Activated CD8-positive, alpha-beta memory T cell treated with anti-CD3 and anti-CD28 coated beads, Interleukin-2, amount 10 ng/mL, durations not matched to agents 7 days and 5 days (primary cell): Measurements from ENCODE around the gene GPR4. TPM values are rescaled to one million over a fixed set of nuclear protein-coding genes. Genes with fewer than 3 reads are reported as not detected.

Experiments
- ATAC-seq: fragments of 150-1000 bp; cut with Tn5 transposase; one replicate; pipeline ENCODE4 v1.10.0; 2021; ENCODE audit warnings: moderate library complexity
- CTCF ChIA-PET: fragments of 350-600 bp; sonication (Branson Sonifier 250); formaldehyde crosslinking; loops from one replicate; lab custom pipeline; 2021; ENCODE audit warnings: antibody characterized with exemption; lab: Charles Lee
- DNase-seq: peaks from one replicate; pipeline ENCODE4 v3.0.0-alpha.2; 2020
- H3K27ac Mint-ChIP-seq: one replicate; pipeline ENCODE4 v1.8.0; 2021; ENCODE audit warnings: mild to moderate bottlenecking, mixed read lengths
- H3K27me3 Mint-ChIP-seq: one replicate; pipeline ENCODE4 v1.8.0; 2021; ENCODE audit warnings: mixed read lengths
- H3K36me3 Mint-ChIP-seq: one replicate; pipeline ENCODE4 v1.8.0; 2021; ENCODE audit warnings: mild to moderate bottlenecking, mixed read lengths
- H3K4me1 Mint-ChIP-seq: one replicate; pipeline ENCODE4 v1.8.0; 2021; ENCODE audit warnings: mixed read lengths
- H3K4me3 Mint-ChIP-seq: one replicate; pipeline ENCODE4 v1.8.0; 2021; ENCODE audit warnings: mild to moderate bottlenecking, moderate library complexity, mixed read lengths
- H3K9me3 Mint-ChIP-seq: one replicate; pipeline ENCODE4 v1.8.0; 2022; ENCODE audit warnings: low read depth, mixed read lengths
- total RNA-seq, 2 experiments: library from RNA; stranded (reverse); gene quantifications; one replicate each; pipeline ENCODE4 v1.2.3, GENCODE V29; 2021

The GPR4 gene
- total RNA-seq, 2 experiments from 2014 or later: not detected

DNA sequence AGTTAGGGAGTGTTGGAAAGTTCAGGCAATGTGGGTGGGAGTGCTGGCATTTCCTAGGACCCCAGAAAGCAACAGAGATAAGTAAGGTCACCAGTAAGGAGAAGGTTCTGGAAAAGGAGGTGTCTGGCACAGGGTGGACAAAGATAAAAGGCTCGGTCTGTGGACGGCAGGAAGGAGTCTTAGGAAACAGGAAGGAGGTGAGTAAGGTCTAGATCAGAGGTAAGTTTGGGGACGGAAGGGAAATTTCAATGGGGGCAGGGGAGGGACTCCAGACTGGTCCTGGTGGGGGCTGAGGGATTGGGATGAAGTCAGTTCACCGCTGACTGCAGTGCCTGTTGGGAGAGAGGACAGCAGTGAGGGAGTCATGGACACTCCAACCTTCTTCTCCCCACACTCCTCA, 9.6 kb downstream of the GPR4 start:
- no peaks in the 10 kb centered on the region for H3K36me3 Mint-ChIP-seq
- H3K9me3 Mint-ChIP-seq: no peaks in the 10 kb centered on the region
- H3K27ac Mint-ChIP-seq: no peak overlapping the region
- H3K4me3 Mint-ChIP-seq: no peak overlapping the region
- CTCF ChIA-PET: interaction anchor here (1.3 kb wide), 1 partner anchor 93 kb away, joined by 4 read pairs; no protein-coding TSS in a partner anchor
- ATAC-seq: no peak
- peaks cover 53% of the 10 kb centered on the region for H3K27me3 Mint-ChIP-seq
- no peak for DNase-seq
- H3K4me1 Mint-ChIP-seq: peaks cover 15% of the 10 kb centered on the region

DNA sequence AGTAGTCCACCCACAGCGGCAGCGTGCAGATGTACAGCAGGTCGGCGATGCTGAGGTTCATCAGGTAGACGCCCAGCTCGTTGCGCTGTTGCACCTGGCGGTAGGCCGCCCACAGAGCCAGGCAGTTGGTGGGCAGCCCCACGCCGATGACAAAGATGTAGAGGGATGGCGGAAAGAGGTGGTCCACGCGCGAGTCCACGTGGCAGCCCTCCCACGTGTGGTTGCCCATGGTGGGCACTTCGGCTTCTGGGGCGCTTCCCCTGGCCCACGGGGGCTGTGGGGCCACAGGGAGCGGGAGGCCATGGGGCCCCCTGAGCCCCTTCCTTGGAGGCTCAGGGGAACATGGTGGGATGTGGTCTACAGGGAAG, 10.4 kb downstream of the GPR4 start:
- H3K27ac Mint-ChIP-seq: no peak overlapping the region
- CTCF ChIA-PET: interaction anchor here (0.7 to 1.7 kb wide), 7 partner anchors 9 to 167 kb away, joined by 3 to 14 read pairs (median 4); partner anchors contain the start of genes QPCTL and SNRPD2
- peaks cover 13% of the 10 kb centered on the region for H3K4me1 Mint-ChIP-seq
- H3K27me3 Mint-ChIP-seq: peaks cover 45% of the 10 kb centered on the region
- H3K9me3 Mint-ChIP-seq: no peaks in the 10 kb centered on the region
- no peaks in the 10 kb centered on the region for H3K36me3 Mint-ChIP-seq
- ATAC-seq (no peak), DNase-seq (no peak)
- H3K4me3 Mint-ChIP-seq: no peak overlapping the region

DNA sequence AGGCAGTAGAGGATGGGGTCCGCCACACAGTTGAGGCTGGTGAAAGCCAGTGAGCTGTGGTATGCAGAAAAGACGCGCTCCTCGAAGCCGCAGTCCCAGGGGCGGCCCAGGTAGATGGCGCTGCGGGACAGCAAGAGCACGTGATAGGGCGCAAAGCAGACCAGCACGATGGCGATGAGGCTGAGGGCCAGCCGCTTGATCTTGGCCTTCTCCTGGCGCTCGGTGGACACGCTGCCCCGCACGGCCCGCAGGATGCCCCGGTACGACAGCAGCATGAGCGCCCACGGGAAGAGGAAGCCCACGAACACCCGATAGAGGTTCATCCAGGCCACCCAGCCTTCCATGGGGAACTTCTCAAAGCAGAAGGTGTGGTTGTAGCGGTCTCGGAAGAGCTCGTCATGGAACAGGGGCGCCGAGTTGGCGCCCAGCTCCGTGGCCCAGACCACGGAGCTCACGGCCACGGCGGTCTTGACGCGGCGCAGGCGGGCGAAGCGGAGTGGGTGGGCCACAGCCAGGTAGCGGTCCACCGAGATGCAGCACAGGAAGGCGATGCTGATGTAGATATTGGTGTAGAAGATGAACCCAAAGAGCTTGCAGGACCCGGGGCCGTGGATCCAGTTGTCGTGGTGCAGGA, 10.9 kb downstream of the GPR4 start:
- Mint-ChIP-seq H3K36me3 (no peaks in the 10 kb centered on the region), H3K27me3 (peaks cover 40% of the 10 kb centered on the region), H3K4me1 (peaks cover 13% of the 10 kb centered on the region), H3K9me3 (no peaks in the 10 kb centered on the region), H3K4me3 (no peak overlapping the region), H3K27ac (no peak overlapping the region)
- DNase-seq: peak; percentile 61
- ATAC-seq: peak; percentile 78
- CTCF ChIA-PET: interaction anchor here (0.7 to 1.7 kb wide), 9 partner anchors 10 to 166 kb away, joined by 3 to 14 read pairs (median 4); partner anchors contain the start of genes QPCTL and SNRPD2

DNA sequence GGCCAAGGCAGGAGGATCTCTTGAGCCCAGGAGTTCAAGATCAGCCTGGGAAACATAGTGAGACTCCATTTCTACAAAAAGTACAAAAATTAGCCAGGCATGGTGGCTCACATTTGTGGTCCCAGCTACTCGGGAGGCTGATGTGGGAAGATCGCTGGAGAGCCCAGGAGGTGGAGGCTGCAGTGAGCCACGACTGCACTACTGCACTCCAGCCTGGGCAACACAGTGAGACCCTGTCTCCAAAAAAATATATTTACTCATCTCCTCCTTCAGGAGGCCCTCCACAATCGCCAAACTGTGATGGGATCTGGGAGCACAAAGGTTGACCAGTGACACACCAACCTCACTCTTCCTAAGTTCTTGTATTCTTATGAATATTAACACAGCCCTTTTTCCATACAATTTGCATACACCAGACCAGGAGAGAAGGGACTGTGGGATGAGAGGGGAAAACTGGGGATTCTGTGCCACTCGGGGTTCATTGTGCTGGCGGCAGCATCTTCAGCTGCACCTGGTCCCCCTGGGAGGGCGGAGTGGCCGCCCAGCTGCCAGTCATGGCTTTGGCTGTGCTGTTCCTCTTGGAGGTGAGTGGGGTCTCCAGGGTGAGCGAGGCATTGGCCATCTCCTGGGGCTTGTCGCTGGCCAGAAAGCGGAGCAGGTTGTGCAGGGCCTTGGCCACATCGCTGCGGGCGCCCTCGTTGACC, 11.6 kb downstream of the GPR4 start:
- H3K9me3 Mint-ChIP-seq: no peaks in the 10 kb centered on the region
- H3K36me3 Mint-ChIP-seq: no peaks in the 10 kb centered on the region
- no peak overlapping the region for H3K27ac Mint-ChIP-seq
- CTCF ChIA-PET: interaction anchor here (0.9 to 1.7 kb wide), 7 partner anchors 10 to 102 kb away, joined by 3 to 14 read pairs (median 4); partner anchors contain the start of genes QPCTL and SNRPD2
- peak; percentile 22 for ATAC-seq
- no peak overlapping the region for H3K4me3 Mint-ChIP-seq
- peaks cover 15% of the 10 kb centered on the region for H3K4me1 Mint-ChIP-seq
- peaks cover 34% of the 10 kb centered on the region for H3K27me3 Mint-ChIP-seq
- DNase-seq: no peak

DNA sequence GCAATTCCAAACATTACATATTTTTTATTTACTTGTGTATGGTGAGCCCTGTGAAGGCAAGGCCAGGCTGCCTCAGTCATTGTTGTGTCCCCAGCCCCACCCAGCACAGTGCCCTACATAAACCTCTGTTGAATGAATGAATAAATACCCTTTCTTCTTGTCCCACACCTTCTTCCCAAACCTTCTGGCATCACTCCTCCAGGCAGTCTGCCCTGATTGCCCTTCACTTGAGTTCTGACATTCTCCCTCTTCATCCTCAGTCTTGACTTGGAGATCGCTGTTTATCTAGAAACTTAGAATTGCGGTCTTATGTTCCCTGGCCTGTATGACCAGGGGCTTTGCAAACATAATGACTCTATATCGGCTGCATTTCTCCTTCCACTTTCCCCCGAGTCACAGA, 12.2 kb downstream of the GPR4 start:
- CTCF ChIA-PET: no interaction called here
- H3K4me3 Mint-ChIP-seq: no peak overlapping the region

DNA sequence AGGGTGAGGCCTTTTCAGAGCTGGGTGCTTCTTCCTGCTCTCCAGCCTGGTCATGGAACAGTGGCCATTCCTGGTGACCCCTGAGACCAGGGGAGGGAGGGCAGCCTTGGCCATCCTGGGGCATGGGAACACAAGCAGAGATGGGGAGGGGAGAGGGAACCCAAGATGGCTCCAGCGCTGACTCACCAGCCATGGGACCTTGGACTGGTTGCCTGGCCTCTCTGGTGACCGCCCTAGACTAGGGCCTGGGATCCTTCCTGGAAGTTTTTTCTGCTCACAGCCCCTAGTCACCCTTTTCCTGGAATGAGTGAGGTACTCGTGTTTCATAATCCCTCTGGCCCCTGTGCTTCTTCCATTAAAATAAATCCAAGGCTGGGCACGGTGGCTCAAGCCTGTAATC, 14.1 kb downstream of the GPR4 start:
- ATAC-seq: no peak
- CTCF ChIA-PET: interaction anchor here (1.4 kb wide), 1 partner anchor 11 kb away, joined by 3 read pairs; no protein-coding TSS in a partner anchor
- H3K27ac Mint-ChIP-seq: no peak overlapping the region

More for the DNA sequence above, 12.2 kb downstream of the GPR4 start:
- no peak for ATAC-seq
- DNase-seq: no peak
- H3K9me3 Mint-ChIP-seq: no peaks in the 10 kb centered on the region
- no peak overlapping the region for H3K27ac Mint-ChIP-seq
- H3K27me3 Mint-ChIP-seq: peaks cover 31% of the 10 kb centered on the region
- H3K4me1 Mint-ChIP-seq: peaks cover 19% of the 10 kb centered on the region
- no peaks in the 10 kb centered on the region for H3K36me3 Mint-ChIP-seq

DNA sequence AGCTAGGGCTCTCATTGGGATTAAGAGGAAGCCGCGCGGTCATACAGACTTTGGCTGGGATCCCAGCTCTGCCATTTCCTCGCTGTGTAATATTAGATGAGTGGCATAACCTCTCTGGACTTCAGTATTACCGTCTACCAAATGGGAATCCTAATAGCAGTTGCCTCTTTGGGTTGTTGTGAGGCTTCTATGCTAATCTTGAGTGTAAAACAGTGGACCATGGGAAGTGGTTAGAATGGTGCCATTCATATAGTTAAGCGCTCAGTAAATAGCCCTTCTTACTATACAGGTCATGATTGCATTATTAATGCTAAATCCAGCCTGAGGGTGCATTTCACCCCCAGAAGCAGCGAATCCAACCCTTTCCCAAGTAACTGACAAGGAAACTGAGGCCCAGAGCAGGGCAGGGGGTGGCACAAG, 16.8 kb downstream of the GPR4 start:
- CTCF ChIA-PET: interaction anchor here (0.9 to 3.0 kb wide), 5 partner anchors 17 to 106 kb away, joined by 3 to 20 read pairs (median 4); partner anchors contain the start of gene GPR4
- ATAC-seq: no peak
- H3K9me3 Mint-ChIP-seq: no peaks in the 10 kb centered on the region
- peaks cover 16% of the 10 kb centered on the region for H3K36me3 Mint-ChIP-seq
- peak overlapping the region; percentile 97 for H3K27ac Mint-ChIP-seq
- H3K4me1 Mint-ChIP-seq: peaks cover 21% of the 10 kb centered on the region
- DNase-seq: no peak
- H3K27me3 Mint-ChIP-seq: peaks cover 9% of the 10 kb centered on the region
- H3K4me3 Mint-ChIP-seq: peak overlapping the region; percentile 97

More for the DNA sequence above, 14.1 kb downstream of the GPR4 start:
- Mint-ChIP-seq H3K4me3 (no peak overlapping the region), H3K4me1 (peaks cover 27% of the 10 kb centered on the region), H3K27me3 (peaks cover 31% of the 10 kb centered on the region), H3K36me3 (peaks cover 4% of the 10 kb centered on the region), H3K9me3 (no peaks in the 10 kb centered on the region)
- DNase-seq: no peak

DNA sequence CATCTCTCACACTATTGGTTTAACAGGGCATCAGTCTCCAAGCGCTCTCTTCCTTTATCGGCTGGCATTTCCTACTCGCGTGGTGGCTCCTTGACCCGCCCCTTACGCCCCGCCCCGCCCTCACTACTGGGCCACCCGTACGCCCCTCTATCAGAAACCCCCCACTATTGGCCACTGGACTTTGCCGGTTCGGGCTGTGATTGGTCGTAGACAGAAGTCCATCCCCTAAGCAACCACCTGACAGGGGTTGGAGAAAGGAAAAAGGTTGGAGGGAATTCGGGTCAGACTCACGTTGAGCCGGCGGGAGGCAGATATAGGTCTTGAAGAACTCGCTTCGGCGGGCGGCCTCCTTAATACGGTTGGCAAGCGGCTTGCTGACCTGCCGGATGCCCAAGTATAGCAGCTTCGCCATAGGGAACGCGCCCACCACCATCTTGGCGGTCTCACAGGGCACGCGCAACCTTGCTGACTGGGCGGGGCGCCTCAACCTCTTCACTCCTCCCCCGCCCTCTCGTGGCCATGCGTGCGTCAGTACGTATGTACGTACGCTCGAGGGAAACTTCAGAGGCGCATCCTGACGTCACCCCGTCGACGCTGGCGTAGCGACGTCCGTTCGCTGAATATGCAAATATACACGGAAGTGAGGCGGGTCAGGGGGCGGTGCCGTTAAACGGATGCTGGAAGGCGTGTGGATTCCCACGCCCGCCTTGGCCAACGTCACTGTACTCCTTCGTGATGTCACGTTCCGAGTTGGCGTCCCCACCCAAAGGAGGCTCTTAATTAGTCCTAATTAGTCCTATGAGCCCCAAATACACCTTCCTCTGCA, 17.5 kb downstream of the GPR4 start, which contains the start of gene OPA3:
Gene OPA3, minus strand, starts transcription at position 471 of the 826 bp plus-strand sequence. Its CDS starts 38 bp downstream, at position 433.
- ATAC-seq (peak; percentile 94), DNase-seq (peak; percentile 100)
- Mint-ChIP-seq H3K4me3 (peak within 1 kb of the TSS; percentile 97), H3K9me3 (no peaks in the 10 kb centered on the region), H3K4me1 (peaks cover 21% of the 10 kb centered on the region), H3K36me3 (peaks cover 16% of the 10 kb centered on the region), H3K27me3 (peaks cover 3% of the 10 kb centered on the region), H3K27ac (peak within 1 kb of the TSS; percentile 97)
- CTCF ChIA-PET: interaction anchor here (0.6 to 3.0 kb wide), 5 partner anchors 18 to 106 kb away, joined by 3 to 20 read pairs (median 4); partner anchors contain the start of genes GIPR and GPR4

DNA sequence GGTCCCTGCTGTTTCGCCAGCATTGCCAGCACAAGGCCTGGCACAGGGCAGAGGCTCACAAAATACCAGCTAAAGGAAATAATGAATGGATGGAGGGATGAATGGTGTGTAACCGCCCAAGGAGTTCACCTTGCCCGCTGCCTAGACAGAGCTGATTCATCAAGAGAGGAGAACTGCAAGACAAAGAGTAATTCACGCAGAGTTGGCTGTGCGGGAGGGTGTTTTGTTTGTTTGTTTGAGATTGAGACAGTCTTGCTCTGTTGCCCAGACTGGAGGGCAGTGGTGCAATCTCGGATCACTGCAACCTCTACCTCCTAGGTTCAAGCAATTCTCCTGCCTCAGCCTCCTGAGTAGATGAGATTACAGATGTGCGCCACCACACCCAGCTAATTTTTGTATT, 20.4 kb downstream of the GPR4 start:
- no peak overlapping the region for H3K4me3 Mint-ChIP-seq
- H3K27ac Mint-ChIP-seq: no peak overlapping the region
- ATAC-seq (no peak), DNase-seq (no peak)
- H3K27me3 Mint-ChIP-seq: no peaks in the 10 kb centered on the region
- H3K4me1 Mint-ChIP-seq: peaks cover 36% of the 10 kb centered on the region
- H3K9me3 Mint-ChIP-seq: no peaks in the 10 kb centered on the region
- CTCF ChIA-PET: interaction anchor here (1.0 kb wide), 1 partner anchor 60 kb away, joined by 3 read pairs; no protein-coding TSS in a partner anchor
- peaks cover 16% of the 10 kb centered on the region for H3K36me3 Mint-ChIP-seq

DNA sequence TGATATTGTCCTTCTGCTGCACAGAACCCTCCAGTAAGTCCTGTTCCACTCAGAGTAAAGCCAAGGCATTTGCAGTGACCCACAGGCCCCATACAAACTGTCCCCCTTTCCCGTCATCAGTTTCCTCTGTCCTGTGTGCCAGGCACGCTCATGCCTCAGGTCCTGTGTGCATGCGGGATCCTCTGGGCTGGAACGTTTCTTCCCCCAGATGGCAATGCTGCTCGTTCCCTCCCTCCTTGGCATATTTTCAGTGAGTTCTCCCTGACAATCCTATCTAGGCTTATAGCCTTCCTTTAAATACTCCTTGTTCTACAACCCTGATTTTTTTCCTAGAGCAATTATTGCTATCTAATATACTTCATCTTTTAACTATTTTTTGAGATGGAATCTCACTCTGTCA, 23.2 kb downstream of the GPR4 start:
- Mint-ChIP-seq H3K36me3 (peaks cover 14% of the 10 kb centered on the region), H3K27ac (no peak overlapping the region), H3K9me3 (no peaks in the 10 kb centered on the region), H3K27me3 (no peaks in the 10 kb centered on the region), H3K4me3 (no peak overlapping the region), H3K4me1 (peaks cover 26% of the 10 kb centered on the region)
- ATAC-seq (no peak), DNase-seq (no peak)
- CTCF ChIA-PET: no interaction called here

DNA sequence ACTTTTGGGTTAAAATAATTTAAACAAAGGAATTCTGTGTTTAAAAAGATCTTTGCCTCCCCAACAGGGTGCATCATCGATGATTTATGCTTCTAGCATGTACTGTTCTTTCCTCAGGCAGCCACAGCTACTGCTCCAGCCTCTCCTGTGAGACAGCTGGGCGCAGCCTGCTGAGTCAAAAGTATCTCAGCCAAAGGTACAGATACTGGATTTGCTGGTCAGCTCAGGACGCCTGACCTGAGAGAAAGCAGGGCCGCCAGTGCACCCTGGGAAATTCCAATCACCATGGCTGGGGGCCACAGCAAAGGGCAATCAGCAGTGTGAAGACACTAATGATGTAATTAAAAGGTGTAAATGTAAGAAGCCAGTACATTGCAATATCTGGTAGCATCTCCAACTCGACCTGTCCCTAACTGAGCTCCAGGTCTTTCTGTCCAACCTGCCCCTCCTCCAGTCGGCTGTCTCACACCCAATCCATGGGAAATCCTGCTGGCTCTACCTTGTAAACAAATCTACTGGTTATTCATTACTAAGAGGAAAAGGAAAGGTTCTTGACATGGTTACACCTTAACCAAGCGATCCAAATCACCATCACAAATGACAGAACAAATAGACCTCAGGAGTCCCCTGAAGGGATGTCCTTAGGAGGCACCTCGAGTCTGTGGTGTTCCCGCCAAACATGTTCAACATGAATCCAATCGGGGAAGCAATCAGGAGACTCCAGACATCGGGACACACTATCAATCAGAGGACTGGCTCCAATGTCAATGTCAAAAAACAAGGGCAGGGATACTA, 24.7 kb downstream of the GPR4 start:
- CTCF ChIA-PET: interaction anchor here (0.7 kb wide), 1 partner anchor 116 kb away, joined by 3 read pairs; the partner anchor contains the start of gene QPCTL
- DNase-seq (no peak), ATAC-seq (no peak)
- H3K4me1 Mint-ChIP-seq: peaks cover 16% of the 10 kb centered on the region
- peaks cover 9% of the 10 kb centered on the region for H3K36me3 Mint-ChIP-seq
- no peaks in the 10 kb centered on the region for H3K9me3 Mint-ChIP-seq
- H3K27me3 Mint-ChIP-seq: no peaks in the 10 kb centered on the region
- no peak overlapping the region for H3K27ac Mint-ChIP-seq
- no peak overlapping the region for H3K4me3 Mint-ChIP-seq

DNA sequence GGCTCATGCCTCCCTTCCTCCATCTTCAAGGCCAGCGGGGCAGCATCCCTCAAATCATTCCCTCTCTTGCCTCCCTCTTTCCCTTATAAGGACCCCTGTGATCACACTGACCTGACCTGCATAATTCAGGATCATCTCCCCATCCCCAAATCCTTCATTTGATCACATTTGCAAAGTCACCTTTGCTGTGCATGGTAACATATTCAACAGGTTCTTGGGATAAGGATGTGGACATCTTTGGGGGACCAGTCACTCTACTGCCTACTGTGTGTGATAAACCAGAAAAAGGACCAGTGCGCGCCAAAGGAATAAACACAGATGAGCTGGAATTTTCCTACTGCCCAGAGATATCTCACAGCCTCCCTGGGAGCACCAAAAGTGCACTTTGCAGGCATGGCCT, 25.3 kb downstream of the GPR4 start:
- Mint-ChIP-seq H3K4me3 (no peak overlapping the region), H3K4me1 (peaks cover 15% of the 10 kb centered on the region), H3K36me3 (peaks cover 5% of the 10 kb centered on the region), H3K27me3 (no peaks in the 10 kb centered on the region), H3K27ac (no peak overlapping the region), H3K9me3 (no peaks in the 10 kb centered on the region)
- CTCF ChIA-PET: no interaction called here
- ATAC-seq (no peak), DNase-seq (no peak)
